GM10266 (cell line): Measurements from ENCODE around the gene TRAK1.

Source experiments
- DNase-seq: peaks from one replicate; pipeline ENCODE4 v3.0.0; 2012; ENCODE audit errors: extremely low spot score
- CTCF ChIP-seq: IDR thresholded peaks from 2 replicates; pipeline ENCODE4 v1.5.1; 2012; ENCODE audit warnings: mild to moderate bottlenecking, low read depth; ENCODE audit not compliant: control insufficient read depth, insufficient read depth; ENCODE audit errors: missing control alignments

Gene TRAK1

GRCh38 chr3:42194943-42195510 is 103.9 kb downstream of the TRAK1 start:
- TF ChIP-seq CTCF: no peak
- DNase-seq: no peak

- TF ChIP-seq CTCF: no peak
- DNase-seq: peak; percentile 77
Observed at GRCh38 chr3:42195879-42196330, 104.7 kb downstream of the TRAK1 start.

DNA sequence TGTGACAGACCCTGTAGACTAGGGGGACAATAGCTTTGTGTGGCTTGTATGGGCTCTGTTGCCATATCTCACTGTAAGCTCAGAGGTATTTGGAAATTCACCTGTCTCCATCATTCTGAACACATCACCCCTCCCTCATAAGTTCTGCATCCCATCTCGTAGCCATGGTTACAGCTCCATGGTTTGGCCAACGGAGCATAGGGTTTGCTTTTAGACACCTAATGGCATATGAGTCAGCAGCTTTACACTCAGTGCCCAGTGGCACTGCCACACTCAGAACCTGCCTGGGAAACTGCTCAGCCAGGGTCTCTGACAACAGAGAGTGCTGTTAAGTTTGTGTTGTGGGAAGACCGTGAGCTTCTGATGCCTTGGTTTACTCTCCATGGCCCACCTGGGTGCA is 107.6 kb downstream of the TRAK1 start:
- no peak for TF ChIP-seq CTCF
- DNase-seq: no peak

DNA sequence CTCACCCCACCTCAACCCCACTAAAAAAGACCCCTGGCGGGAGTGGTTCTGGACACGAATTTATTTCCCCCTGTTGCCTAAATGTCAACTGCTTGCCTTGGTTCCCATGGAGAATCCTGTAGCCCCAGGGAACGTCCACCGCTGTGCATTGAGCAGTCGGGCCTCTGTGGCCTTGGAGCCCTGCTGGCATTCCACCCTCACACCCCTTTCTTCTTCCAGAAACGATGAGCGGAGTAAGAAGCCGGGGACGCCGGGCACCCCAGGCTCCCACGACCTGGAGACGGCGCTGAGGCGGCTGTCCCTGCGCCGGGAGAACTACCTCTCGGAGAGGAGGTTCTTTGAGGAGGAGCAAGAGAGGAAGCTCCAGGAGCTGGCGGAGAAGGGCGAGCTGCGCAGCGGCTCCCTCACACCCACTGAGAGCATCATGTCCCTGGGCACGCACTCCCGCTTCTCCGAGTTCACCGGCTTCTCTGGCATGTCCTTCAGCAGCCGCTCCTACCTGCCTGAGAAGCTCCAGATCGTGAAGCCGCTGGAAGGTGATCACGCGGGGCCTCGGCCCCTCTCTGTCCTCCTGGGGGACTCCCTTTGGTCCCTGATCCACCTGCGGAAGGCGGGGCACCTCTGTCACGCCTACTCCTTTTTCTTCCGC is 111.2 kb downstream of the TRAK1 start:
- no peak for TF ChIP-seq CTCF
- DNase-seq: no peak

DNA sequence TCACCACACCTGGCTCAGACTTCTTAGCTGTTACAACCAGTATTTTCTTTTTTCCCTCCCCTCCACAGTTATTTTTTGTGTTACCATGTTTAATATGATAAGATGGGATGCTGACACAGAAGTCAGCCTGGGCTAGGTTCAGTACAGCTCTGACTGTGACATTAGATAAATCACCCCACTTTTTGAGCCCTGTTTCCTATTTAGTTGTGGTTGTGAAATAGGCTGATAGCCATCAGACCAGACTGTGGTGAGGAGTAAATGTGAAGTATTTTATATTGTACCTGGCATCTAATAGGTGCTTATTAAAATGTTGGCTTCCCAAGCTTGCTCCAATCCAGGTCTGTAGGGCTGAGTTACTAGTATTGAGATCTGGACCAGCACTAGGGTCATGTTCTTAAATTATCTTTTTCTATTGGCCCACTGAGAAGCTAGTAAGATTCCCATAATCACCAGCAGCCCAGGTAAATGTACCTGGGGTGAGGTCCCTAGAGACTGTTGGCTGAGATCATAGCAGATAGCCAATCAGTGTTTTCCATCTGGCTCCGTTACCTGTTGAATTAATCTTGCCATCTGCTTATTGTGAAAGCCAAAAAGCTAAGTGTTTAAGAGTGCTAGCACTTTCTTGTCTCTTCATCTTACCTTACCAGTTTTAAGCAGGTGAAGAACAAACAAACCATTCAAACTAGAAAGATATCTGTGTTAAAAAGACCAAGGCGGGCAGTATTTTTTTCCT is 113.9 kb downstream of the TRAK1 start:
- TF ChIP-seq CTCF: no peak
- no peak for DNase-seq

DNA sequence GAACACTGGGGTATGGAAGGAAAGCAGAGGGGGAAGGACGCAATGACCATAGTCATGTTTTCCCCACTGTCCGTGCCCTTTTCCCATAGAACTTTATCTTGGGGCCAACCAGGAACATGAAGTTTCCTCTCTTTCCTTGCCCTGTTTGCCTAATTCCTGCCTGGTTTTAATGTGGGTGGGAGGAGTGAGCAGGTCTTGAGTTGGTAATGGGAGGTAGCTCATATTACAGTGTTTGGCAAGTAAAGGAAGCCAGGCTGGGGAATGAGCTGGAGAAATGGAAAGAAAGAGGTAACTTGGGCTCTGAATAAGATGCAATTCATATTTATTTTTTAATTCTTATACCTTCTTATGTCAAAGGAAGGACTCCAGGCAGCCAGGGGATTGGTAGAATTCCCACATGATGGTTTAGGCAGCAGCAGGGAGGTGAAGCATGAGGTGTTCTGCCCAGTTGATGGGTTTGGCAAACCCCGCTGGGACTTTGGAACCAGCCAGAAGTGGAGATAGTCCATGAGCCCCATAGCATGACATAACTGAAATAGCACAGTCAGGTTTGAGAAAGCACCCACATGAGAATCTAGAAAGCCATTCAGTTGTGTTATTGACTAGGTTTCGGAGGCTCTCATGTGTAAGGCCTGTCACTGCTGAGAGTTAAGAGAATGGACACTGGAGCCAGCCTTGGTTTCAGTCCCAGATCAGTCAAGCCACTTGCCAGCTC is 114.8 kb downstream of the TRAK1 start:
- no peak for TF ChIP-seq CTCF

More for the DNA sequence above, 114.8 kb downstream of the TRAK1 start:
- DNase-seq: peak; percentile 80
